GM21737 (cell line): ENCODE data around the gene NKD1.

Experiments used
- ATAC-seq: cut with Tn5 transposase; IDR thresholded peaks from one replicate; pipeline ENCODE4 v1.9.1; 2021; ENCODE audit warnings: mild to moderate bottlenecking, moderate library complexity; ENCODE audit not compliant: unreplicated experiment

The NKD1 gene

DNA sequence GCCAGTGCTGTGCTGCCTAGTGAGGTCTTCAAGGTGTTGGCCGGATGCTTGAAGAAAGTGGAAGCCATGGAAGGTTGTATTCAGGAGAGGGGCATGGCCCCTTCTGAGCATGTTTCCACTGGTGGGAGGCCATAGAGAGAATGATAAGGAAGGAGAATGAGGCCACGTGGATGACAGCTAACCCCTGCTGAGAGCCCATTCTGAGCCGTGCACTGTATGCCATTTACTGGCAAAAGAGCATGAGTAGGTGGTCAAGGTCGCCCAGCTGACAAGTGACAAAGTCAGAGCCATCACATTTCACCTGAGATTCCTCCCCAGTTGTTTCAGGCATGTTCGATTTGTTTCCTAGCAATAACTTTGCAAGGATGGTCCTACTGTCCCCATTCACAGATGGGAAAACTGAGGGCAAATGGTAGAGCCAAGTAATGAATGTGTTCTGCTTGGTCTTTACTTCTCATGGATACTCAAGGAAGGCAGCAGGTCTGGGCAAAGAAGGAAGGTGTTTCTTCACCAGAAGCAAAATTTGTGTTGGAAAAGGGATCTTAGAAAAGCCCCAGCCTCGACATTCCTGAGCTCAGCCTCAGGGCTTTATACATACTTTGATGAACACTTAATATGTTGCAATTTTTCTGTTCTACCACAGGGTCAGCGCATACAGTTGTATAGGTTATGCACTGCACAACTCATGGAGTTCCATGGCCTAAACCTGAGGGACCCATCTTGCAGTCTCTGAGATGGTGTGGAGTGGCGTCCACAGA, 10.5 kb upstream of the NKD1 start:
- ATAC-seq = no peak

- ATAC-seq = no peak
Measured at GRCh38 chr16:50538411-50539052, 9.7 kb upstream of the NKD1 start.

GRCh38 chr16:50539053-50539695, 9.0 kb upstream of the NKD1 start:
- no peak for ATAC-seq

DNA sequence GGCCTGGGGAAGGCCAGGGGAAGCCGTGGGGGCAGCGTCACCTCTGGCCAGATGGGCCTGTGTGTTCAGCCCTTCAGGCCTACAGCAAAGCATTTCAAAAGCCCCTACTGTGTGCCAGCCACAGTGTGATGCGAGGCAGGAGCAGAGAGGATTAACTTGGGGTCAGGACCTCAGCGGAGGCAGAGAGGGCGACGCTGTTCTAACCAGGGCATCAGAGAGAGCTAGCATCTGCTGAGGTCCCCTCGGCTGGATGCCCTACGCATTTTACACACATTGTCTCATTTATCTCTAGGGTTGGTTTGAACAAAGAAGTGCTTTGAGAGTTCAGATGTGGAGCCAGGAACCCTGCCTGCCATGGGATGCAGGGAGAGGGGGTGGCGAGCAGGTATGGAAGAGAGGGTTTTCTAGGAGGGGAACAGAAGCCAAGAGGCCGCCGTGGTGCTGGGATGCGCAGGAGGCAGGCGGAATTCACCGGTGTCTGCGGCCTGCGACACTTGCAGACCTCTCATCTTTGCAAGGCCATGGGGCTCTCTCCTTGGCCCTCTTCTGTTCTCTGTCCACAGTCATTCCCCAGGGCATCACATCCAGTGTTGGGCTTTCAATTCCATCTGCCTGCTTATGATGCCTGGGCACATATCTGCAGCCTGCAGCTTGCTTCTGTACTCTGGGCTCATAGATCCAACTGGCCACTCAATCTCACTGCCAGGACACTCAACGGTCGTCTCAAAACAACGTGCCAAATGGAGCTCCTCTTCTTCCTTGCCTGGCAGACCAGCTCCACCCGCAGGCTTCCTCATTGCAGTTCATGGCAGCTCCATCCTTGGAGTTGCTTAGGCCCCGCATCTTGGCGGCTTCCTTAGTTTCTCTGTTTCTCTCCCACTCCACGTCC, 8.1 kb upstream of the NKD1 start:
- no peak for ATAC-seq

- ATAC-seq = no peak
Measured at GRCh38 chr16:50540711-50541007, 7.5 kb upstream of the NKD1 start.

GRCh38 chr16:50542703-50543102, 5.5 kb upstream of the NKD1 start:
- ATAC-seq = no peak

DNA sequence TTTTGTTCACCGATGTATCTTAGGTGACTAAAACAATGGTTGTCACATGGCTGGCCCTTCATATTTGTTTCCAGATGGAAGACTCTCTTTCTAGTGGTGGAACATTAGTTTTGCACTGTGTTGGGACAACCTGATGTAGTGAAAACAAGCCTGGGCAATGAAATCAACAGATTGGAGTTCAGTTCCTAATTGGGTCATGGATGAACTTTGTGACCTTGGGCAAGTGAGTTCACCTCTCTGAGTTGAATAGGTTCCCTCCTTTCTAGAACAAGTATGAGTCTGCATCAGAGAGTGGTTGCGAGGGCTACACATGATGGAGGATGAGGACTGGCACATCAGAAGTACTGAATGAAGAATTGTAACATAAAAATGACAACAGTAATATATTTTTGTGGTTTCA, 2.1 kb upstream of the NKD1 start:
- ATAC-seq = no peak

- ATAC-seq = peak; percentile 49
Measured at GRCh38 chr16:50547340-50548124, 664 bp upstream of the NKD1 start.

- ATAC-seq = no peak
Measured at GRCh38 chr16:50548909-50549560, 839 bp downstream of the NKD1 start.

DNA sequence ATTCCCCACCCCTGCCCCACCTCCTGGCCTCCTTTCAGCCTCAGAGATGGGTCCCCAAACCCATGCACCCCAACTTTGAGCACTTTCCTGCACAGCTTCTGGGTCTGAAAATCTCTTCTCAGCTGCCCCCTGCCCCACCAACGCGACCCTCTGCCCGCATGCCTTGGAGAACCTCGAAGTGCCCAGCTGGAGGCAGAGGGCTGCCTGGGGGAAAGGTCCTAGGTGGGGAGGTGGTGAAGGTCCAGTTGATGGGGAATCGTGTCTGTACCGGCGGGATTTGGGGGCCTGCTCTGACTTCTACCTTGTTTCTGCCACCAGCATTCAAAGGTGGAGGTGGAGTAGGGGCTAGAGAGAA, 1.3 kb downstream of the NKD1 start:
- no peak for ATAC-seq

DNA sequence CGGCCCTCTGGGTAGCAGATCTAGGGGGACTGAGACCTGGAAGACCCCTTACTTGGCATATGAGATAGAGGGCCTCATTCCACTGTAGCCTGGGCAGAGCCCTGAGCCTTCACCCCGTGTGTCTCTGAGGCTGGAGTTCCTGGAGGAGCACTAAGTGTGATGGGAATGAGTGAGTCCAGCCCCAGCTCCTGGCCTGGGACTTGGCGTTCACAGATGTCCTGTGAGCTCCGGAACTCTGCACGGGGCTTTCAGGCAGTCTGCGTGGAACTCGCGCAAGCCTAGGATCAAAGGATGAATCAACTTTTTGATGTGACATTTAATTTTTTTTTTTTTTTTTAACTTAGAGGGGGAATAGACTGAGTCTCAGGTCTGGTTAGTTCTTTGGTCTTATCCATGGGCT, 1.8 kb downstream of the NKD1 start:
- ATAC-seq = no peak

DNA sequence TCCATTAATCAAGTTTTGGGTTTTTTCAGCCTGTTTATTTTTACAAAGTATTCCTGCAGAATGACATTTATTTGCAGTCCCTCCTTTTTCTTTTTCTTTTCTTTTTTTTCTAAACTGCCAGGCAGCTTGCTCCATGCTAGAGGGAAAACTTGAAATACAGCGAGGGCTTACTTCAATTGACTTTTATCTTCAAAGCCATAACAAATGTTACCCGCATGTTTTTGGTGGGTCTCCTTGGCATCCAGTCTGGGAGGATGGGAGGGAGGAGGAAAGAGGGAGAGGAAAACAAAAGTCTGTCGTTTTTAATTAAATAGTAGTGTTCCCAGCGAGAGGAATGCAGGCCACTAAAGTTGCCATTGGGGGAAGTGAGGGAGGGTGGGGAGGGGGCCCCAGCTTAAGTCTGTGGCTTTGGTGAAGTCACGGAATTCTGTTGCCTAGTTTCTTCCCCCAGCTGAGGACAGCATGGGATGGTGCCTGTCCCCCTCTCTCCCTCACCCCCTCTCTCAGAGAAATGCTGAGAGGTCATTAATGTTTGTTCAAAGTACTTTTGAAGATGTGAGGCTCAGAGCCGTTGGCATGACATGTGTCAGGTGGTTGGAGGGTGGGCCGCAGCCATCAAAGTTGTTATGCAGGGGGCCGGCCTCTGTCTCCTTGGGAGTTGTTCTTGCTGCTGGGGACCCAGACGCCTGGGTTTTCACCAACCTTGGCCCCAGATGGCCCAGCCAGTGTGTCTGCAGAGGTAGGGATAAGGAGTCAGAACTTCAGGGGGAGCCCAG, 2.9 kb downstream of the NKD1 start:
- ATAC-seq = no peak

GRCh38 chr16:50552476-50553101, 4.4 kb downstream of the NKD1 start:
- ATAC-seq = no peak

- ATAC-seq = no peak
Measured at GRCh38 chr16:50553182-50553710, 5.0 kb downstream of the NKD1 start.

DNA sequence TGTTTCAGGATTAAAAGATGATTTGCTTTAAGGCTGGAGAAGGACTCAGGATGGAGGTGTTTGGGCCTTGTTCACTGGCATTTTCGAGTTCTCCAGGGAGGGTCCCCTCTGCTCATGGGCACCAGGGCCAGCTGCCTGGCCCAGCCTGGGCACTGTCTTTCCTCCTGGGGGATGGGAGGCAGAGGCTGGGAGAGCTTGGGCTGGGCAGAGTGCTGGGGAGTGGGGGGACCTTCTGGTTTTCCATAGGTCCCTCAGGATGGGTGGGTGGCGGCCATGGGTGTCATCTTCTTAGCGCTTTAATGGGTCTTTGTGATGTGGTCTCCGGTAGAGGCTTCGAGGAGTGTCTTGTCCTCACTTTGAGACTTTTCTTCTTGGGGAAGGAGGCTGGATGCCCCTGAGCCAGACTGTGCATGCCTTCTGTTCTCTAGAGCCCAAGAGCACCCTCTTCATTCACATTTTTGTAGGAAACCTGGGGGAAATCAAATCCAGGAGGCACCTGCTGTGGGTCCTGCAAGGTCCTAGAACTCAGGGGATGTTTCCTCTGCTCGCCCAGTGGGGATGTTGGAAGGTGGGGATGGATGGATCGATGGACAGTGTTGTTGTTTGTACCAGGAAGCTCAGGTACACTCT, 5.7 kb downstream of the NKD1 start:
- no peak for ATAC-seq

DNA sequence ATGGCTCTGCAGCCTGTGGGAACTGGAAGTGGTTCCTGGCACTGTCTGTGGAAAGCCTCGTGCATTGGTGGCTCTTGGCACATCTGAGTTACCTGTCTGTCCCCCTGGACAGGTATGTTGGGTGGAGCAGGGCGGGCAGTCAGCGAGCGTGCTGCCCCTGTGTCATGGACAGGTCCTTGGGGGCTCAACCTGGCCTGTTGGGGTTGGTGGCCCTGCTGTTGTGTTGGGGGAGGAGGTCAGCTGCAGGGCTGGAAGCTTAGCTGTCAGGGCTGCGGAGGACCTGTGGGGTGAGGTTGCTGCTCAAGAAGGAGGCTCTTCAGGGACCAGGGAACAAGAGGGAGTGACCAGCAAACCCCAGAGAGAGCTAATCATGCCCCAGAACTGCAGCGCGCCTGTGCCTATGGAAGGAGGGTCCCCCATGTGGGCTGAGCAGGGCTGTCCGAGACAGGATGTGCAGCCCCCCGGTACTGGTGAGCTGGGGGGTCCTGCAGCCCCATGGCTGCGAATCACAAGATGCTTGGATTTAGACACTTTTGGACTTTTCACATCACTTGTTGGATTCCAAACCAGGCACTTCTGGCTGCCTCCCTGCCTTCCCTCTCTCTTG, 7.2 kb downstream of the NKD1 start:
- ATAC-seq = no peak

DNA sequence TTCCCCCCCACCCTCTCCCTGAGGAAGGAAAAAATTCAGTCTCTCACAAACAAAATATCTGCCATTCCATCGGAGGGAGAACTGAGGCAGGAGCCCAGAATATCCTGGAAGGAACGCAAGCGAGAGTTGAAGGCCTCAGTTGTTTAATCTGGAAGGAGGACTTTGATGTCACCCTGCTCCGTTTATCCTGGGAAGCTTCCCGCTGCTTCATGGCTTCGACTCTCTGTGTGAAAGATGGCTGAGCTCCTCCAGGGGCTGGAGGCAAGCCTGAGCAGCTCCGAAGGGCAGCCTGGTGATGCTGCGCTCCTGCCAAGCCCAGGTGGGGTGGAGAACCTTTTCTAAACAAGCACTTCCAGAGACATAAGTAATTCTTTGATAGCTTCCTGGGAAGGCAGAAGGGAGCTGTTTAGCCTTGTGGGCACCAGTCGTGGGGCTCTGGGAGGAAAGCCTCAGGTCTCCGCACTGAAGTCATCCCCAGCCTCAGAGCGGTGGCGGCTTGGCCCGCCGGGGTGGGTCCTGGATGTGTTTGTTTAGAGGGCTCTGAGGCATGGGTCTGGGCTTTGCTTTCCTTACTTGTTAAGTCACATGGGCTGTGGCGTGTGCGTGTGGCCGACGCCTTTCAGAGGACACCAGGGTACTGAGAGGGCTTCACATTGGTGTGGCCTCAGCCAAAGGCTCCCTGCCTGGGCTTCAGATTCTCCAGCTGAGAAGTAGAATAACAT, 7.9 kb downstream of the NKD1 start:
- ATAC-seq = no peak
